HFF-Myc (cell line): ENCODE results near the gene GALNT4.
A peak's percentile ranks its signal among the peaks of the same experiment; 100 is the strongest.

Source experiments
- DNase-seq: peaks from one replicate; pipeline ENCODE4 v3.0.0-alpha.2; 2011; ENCODE audit warnings: low read depth; ENCODE audit errors: extremely low read depth
- H3K4me3 ChIP-seq: replicated peaks from 2 replicates; pipeline ENCODE4 v1.5.1; 2011; ENCODE audit warnings: low read depth, mild to moderate bottlenecking, control low read depth, low read length
- CTCF ChIP-seq: IDR thresholded peaks from 2 replicates; pipeline ENCODE4 v1.5.1; 2012; ENCODE audit warnings: mild to moderate bottlenecking, low read depth, low read length, control low read depth; ENCODE audit errors: missing control alignments

Gene GALNT4

GRCh38 chr12:89524541-89525304 lies at the start of gene GALNT4:
GALNT4 (minus strand) TSS chr12:89524796; CDS start chr12:89524549, 247 bp downstream.
- peak; percentile 53 for DNase-seq
- peak within 1 kb of the TSS; percentile 67 for H3K4me3 ChIP-seq
- TF ChIP-seq CTCF: peak; percentile 68

GRCh38 chr12:89573051-89573810 lies 48.6 kb upstream of the GALNT4 start:
- H3K4me3 ChIP-seq: no peak overlapping the region
- no peak for TF ChIP-seq CTCF
- no peak for DNase-seq

DNA sequence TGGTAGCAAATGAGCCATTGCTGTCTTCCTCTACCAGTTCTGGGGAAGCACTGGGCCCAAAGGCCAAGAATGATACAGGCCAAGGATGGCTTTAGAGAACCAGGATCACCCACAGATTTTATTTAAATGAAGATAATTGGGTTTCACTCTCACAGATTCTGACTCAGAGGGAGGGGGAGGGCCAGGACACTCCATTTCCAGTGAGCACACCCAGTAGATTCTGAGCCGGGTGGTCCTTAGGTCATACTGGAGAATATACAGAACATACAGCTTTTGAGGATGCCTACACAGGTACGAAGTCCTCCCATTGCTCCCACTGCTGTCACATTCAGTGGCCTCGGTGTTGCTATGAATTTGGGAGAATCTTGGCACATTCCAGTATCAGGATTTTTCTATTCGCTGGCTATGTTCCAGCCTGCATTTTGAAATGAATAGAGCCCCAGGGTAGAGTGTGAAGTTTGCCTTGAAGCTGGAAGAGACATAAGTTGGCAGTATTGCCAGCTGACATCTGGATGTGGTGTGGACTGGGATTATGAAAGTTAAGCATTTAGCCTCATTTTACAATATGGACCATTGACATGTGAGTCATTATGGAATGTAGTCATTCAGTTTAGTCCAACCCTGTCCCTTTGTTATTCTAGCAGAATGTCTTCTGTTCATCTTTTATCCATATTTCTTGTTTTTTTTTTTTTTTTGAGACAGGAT lies 47.0 kb upstream of the GALNT4 start:
- TF ChIP-seq CTCF: no peak
- DNase-seq: peak; percentile 87
- no peak overlapping the region for H3K4me3 ChIP-seq

DNA sequence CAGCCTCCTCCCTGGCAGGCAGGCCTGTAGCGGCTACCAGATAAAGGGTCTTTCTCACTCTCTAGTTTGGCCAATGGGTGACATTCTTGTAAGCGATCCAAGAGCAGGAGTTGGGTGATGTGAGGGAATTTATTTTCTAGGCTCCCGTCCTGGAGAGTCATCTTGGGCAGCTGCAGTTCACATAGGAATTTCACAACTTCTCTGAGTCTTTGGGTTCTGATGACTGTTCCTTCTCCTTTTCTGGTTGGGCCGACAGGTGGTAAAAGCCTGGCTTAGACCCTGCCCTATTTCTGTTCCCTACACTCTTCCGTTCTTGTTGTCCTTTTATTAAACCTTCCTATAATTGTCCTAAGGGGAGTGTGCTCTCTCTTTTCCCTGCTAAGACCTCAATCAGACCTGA lies 43.9 kb upstream of the GALNT4 start:
- no peak for DNase-seq
- no peak for TF ChIP-seq CTCF
- no peak overlapping the region for H3K4me3 ChIP-seq

GRCh38 chr12:89567691-89568239 lies 43.2 kb upstream of the GALNT4 start:
- no peak for TF ChIP-seq CTCF
- no peak overlapping the region for H3K4me3 ChIP-seq
- no peak for DNase-seq

DNA sequence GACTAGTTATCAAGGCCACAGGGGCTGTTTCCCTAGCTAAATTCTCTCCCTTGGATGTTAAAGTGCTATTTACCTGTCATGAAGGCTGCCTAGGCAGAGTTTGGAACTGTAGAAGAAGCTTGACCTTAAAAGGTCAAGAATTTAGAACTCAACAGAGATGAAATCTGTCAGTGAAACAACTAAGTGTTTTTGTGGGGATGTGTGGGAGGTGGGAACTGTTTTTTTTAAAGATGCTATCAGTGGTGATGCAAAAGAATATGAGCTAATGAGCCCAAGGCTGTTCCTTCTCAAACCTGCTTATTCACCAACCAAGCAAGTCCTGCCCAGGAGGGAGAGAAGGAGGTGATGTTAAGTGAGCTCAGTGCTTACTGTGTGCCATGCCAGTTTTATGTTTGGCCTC lies 42.0 kb upstream of the GALNT4 start:
- TF ChIP-seq CTCF: no peak
- no peak for DNase-seq
- H3K4me3 ChIP-seq: no peak overlapping the region
